T-helper 2 cell (primary cell): ENCODE results near the gene DNM1.
A peak's percentile ranks its signal among the peaks of the same experiment; 100 is the strongest.
"Not testable (repeated sequence)": the region's sequence is repeated elsewhere in the genome, so short reads cannot be mapped to it uniquely, and the experiment has no call there.

ENCODE experiments used
- DNase-seq, 5 experiments: peaks; one replicate each; pipeline versions ENCODE4 v3.0.0 to v3.0.0-alpha.2; 2012 to 2022

Gene DNM1

GRCh38 chr9:128226412-128226801, 23.2 kb downstream of the DNM1 start:
- DNase-seq, result no peak

- DNase-seq, result not testable (repeated sequence)
These were observed 27.7 kb downstream of the DNM1 start for GRCh38 chr9:128230897-128231296.

GRCh38 chr9:128231638-128232527, 28.7 kb downstream of the DNM1 start:
- DNase-seq, result no peak

GRCh38 chr9:128232528-128233428, 29.6 kb downstream of the DNM1 start:
- DNase-seq, result no peak

- no peak for DNase-seq
These were observed 30.7 kb downstream of the DNM1 start for GRCh38 chr9:128233817-128234406.

GRCh38 chr9:128242124-128242523, 38.9 kb downstream of the DNM1 start:
- DNase-seq, result no peak

GRCh38 chr9:128242828-128243214, 39.6 kb downstream of the DNM1 start:
- no peak for DNase-seq

GRCh38 chr9:128243215-128244018, 40.2 kb downstream of the DNM1 start:
- peak in 1 of 5 experiments; percentile 53 for DNase-seq

- DNase-seq, result no peak
These were observed 41.1 kb downstream of the DNM1 start for GRCh38 chr9:128244091-128244836.

- no peak for DNase-seq
These were observed 41.7 kb downstream of the DNM1 start for GRCh38 chr9:128244837-128245231.

GRCh38 chr9:128245421-128246151, 42.4 kb downstream of the DNM1 start:
- no peak for DNase-seq

GRCh38 chr9:128246471-128246870, 43.3 kb downstream of the DNM1 start:
- no peak for DNase-seq

- DNase-seq, result no peak
These were observed 44.1 kb downstream of the DNM1 start for GRCh38 chr9:128247226-128247803.

- DNase-seq, result no peak
These were observed 46.4 kb downstream of the DNM1 start for GRCh38 chr9:128249558-128249907.

GRCh38 chr9:128249908-128250838, 47.0 kb downstream of the DNM1 start:
- peak; percentile 87 to 99 (median 97) for DNase-seq

GRCh38 chr9:128250839-128251731, 47.9 kb downstream of the DNM1 start:
- DNase-seq, result no peak

- no peak for DNase-seq
These were observed 48.5 kb downstream of the DNM1 start for GRCh38 chr9:128251732-128252100.
